ENCODE results near the gene GSTO2. TPM values are rescaled to one million over a fixed set of nuclear protein-coding genes. Genes with fewer than 3 reads are reported as not detected.

Gene GSTO2
- total RNA-seq, 1 donor from 2014 or later, result 8.5 TPM

GRCh38 chr10:104340111-104340526 lies 71.1 kb downstream of the GSTO2 start:
- DNase-seq (ENCODE audit: low read depth), result no peak

GRCh38 chr10:104340641-104341040 lies 71.7 kb downstream of the GSTO2 start:
- no peak for DNase-seq (ENCODE audit: low read depth)

- DNase-seq (ENCODE audit: low read depth), result no peak
Observed at GRCh38 chr10:104342941-104343411, 74.0 kb downstream of the GSTO2 start.

- DNase-seq (ENCODE audit: low read depth), result no peak
Observed at GRCh38 chr10:104344219-104344618, 75.2 kb downstream of the GSTO2 start.

- no peak for DNase-seq (ENCODE audit: low read depth)
Observed at GRCh38 chr10:104345515-104345914, 76.5 kb downstream of the GSTO2 start.

- no peak for DNase-seq (ENCODE audit: low read depth)
Observed at GRCh38 chr10:104345941-104346340, 77.0 kb downstream of the GSTO2 start.

GRCh38 chr10:104347295-104348045 lies 78.5 kb downstream of the GSTO2 start:
- no peak for DNase-seq (ENCODE audit: low read depth)

GRCh38 chr10:104348601-104349000 lies 79.6 kb downstream of the GSTO2 start:
- peak; percentile 62 for DNase-seq (ENCODE audit: low read depth)

- peak; percentile 94 for DNase-seq (ENCODE audit: low read depth)
Observed at GRCh38 chr10:104349623-104350126, 80.7 kb downstream of the GSTO2 start.

- peak; percentile 80 for DNase-seq (ENCODE audit: low read depth)
Observed at GRCh38 chr10:104350127-104350635, 81.2 kb downstream of the GSTO2 start.

GRCh38 chr10:104351061-104351702 lies 82.2 kb downstream of the GSTO2 start:
- peak; percentile 46 for DNase-seq (ENCODE audit: low read depth)

GRCh38 chr10:104351919-104352318 lies 82.9 kb downstream of the GSTO2 start:
- DNase-seq (ENCODE audit: low read depth), result no peak

- DNase-seq (ENCODE audit: low read depth), result peak; percentile 86
Observed at GRCh38 chr10:104353325-104354048, 84.5 kb downstream of the GSTO2 start, which contains the start of gene CFAP58. CFAP58 (plus strand) TSS chr10:104353833; CDS start chr10:104353898, 65 bp downstream.

Other genes with a start within 250 kb of the GSTO2 start
- gene COL17A1, start 183.3 kb upstream of the GSTO2 start, total RNA-seq, result 0.89 and 3.3 TPM in 2 replicates
- gene SFR1, start 147.0 kb upstream of the GSTO2 start, total RNA-seq, result 5.3 and 15.5 TPM in 2 replicates
- 0.52 and 4.7 TPM in 2 replicates for gene CFAP43, start 36.8 kb upstream of the GSTO2 start, total RNA-seq
- 46.7 and 234 TPM in 2 replicates for gene GSTO1, start 14.3 kb upstream of the GSTO2 start, total RNA-seq
- gene ITPRIP, start 69.3 kb downstream of the GSTO2 start, total RNA-seq, result 5.6 and 8.1 TPM in 2 replicates
- 0.75 and 1.6 TPM in 2 replicates for gene CFAP58, start 84.6 kb downstream of the GSTO2 start, total RNA-seq